DMS53 treated with DMSO at 0.1 percent for 48 hours (cell line): ENCODE results near the gene ZNF284.

ENCODE experiments used
- DNase-seq: peaks from one replicate; lab custom pipeline; 2025; ENCODE audit not compliant: unreplicated experiment; lab: John Stamatoyannopoulos, UW

Gene ZNF284

DNA sequence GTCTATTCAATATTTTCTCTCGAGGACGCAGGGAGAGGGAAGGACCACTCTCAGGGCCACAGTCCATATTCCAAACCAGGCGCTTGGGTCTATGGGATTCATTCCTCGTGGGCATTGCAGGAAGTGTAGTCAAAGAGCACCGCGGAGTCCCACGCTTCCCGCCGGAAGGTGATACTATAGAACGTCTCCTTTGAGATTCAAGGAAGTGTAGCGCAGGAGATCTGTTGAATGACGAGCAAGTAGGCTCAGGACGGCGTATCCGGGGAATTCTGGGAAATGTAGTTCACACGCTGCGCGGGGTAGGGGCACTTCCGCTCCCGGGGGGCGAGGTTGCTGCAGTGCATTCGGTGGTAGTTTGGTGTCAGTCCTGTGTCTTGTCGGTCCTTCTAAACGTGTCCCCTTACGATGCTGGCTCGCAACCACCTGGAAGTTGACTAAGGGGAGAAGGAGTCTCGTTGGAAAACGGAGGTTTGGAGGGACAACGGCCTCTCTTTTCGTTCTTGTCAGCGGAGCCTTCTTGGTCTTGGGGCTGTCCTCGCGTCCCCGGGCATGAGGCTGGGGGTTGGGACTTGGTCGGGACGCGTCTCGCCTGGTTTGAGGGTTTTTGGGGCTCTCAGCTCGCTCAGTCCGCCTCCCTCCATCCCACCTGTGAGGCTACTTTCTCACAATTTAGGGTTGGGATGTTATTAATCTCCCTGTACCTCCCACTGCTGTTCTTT, at the start of gene ZNF284:
ZNF284 (plus strand) TSS at position 336 of the 719 bp plus-strand sequence. CDS start 4,231 bp downstream, outside the sequence.
- DNase-seq = peak; percentile 84

DNA sequence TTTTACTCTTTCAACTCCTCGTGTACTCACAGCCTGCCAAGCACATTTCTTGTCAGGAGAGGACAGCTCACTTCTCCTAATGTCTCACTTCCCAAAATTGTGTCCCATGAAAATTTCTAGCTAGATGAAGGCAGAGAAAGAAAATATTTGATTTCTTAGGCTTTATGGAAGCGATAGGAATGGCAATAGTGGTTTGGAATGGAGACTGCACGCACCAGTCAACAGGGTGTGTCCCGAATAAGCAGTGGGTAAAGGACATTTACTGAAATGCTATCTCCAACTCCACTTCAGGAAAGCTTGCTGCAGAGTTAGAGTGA, 47.1 kb upstream of the ZNF284 start:
- DNase-seq = no peak

DNA sequence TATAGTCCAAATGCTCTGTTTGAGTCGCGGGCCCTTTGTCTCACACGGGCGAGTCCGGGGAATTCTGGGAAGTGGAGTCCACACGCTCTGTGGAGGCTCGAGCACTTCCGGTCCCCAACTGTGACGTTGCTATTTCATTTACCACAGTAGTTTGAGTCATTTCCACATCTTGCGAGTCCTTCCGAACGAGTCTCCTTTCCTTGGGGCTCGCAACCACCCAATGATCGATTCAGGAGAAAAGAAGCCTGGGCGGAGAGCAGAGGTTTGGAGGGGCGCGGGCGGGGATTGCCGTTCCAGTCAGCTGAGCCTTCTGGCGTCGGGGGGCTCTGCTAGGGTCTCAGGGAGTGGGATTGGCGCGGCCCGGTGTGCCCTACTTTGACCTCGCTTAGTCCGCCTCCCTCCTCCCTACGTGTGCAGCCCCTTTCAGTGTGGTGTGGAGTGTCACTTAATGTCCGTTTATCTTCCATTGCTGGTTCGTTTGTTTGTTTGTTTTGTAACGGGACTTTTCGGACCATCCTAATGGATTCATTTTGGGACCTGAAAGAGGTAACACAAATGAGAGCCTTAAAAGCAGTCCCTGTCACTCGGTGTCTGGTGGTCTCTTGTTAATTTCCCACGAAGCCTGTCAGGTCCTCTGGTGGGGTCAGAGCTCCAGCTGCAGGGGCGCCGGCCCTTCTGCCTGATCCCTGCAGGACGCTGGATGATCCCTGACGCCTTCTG, 46.6 kb upstream of the ZNF284 start, which contains the start of gene ZNF222:
ZNF222 (plus strand) TSS at position 163 of the 720 bp plus-strand sequence; CDS start at position 221, 58 bp downstream.
- DNase-seq = peak; percentile 68

DNA sequence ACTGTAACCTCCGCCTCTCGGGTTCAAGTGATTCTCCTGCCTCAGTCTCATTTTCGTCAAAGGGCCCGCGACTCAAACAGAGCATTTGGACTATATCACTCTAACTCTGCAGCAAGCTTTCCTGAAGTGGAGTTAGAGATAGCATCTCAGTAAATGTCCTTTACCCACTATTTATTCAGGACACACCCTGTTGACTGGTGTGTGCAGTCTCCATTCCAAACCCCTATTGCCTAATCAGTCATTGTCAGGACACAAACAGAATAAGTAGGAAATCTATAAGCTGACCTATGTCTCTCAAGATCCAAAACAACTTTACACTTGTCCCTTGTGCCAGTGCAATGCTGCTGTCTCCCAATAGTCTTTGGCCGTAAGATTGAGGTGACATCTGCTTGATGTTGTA, 45.3 kb upstream of the ZNF284 start:
- DNase-seq = no peak

DNA sequence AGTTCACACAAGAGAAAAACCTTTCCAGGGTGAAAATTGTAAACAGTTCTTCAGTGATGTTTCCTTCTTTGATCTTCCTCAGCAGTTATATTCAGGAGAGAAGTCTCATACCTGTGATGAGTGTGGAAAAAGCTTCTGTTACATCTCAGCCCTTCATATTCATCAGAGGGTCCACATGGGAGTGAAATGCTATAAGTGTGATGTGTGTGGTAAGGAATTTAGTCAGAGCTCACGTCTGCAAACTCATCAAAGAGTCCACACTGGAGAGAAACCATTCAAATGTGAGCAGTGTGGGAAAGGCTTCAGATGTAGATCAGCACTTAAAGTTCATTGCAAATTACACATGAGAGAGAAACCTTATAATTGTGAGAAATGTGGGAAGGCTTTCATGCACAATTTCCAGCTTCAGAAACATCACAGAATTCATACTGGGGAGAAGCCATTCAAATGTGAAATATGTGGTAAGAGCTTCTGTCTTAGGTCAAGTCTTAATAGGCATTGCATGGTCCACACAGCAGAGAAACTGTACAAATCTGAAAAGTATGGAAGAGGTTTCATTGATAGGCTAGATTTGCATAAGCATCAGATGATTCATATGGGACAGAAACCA, 39.9 kb upstream of the ZNF284 start:
- no peak for DNase-seq

DNA sequence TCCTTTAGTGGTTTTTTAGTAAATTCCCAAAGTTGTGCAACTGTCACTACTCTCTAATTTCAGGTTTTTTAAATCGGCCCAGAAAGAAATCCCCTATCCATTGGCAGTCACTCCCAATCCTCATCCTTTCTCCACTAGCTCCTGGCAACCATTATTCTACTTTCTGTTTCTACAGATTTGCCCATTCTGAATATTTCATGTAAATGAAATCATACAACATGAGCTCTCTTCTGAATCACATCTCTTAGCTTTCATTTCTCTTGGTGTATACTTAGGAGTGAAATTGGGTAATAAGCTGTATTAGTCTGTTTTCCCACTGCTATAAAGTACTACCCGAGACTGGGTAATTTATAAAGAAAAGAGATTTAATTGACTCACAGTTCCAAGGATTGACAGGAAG, 29.8 kb upstream of the ZNF284 start:
- DNase-seq = no peak

DNA sequence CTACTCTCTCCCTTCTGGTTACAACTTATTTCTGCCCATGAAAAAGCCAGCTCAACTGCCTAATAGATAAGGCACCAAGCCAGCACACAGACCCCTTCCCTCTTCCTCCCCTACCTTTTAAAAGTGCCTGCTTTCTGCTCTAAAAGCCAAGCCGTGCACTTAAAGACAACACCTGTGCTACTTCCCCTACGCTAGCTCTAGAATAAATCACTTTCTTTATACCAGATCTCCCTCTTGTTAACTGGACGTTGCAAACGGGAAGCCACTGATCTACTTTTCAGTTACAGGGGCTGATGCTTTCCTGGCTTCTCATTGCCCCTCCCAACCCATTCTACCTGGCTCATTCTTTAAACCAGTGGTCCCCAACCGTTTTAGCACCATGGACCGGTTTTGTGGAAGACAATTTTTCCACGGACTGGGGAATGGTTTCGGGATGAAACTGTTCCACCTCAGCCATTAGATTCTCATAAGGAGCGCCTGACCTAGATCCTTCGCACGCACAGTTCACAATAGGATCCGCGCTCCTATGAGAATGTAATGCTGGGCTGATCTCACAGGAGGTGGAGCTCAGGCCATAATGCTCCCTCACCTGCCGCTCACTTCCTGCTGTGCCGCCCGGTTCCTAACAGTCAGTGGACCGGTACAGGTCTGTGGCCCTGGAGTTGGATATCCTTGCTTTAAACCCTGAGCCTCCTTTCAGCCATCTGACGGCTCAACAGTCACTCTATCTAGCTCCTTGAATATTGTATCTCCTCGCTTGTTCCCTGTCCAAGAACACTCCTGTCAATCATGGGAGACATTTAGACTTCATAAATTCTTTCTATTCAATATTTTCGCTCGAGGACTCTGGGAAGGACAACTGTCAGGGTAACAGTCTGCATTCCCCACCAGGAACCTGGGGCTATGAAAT, 21.0 kb upstream of the ZNF284 start:
- DNase-seq = peak; percentile 92

DNA sequence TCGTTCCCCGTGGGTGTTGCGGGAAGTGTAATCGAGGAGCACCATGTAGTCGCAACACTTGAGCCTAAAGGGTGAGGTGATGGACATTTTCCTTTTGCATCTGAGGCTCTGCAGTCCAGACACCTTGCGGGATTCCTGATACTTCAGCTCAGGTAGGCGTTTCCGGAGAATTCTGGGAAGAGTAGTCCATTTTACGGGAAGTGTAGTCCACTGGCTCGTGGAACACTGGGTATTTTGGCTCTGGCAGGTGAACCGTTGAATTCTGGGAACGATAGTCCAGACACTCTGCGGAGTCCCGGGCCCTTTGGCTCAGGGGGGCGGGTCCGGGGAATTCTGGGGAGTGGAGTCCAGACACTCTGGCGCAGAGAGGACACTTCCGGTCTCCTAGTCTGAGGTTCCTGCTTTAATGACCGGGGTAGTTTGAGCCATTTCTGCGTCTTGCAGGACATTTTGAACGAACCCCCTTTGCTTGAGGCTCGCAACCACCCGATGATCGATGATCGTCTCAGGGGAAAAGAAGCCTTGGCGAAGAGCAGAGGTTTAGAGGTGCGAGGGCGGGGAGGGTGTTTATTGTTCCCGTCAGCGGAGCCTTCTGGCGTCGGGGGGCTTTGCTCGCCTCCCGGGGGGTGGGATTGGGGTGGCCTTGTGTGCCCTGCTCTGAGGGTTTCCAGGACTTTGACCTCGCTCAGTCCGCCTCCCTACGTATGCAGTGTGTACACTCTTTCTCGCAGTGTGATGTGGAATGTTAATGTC, 20.1 kb upstream of the ZNF284 start, which contains the start of gene ZNF223:
ZNF223 (plus strand) TSS at position 387 of the 753 bp plus-strand sequence. CDS start 3,141 bp downstream, outside the sequence.
- DNase-seq = peak; percentile 99

DNA sequence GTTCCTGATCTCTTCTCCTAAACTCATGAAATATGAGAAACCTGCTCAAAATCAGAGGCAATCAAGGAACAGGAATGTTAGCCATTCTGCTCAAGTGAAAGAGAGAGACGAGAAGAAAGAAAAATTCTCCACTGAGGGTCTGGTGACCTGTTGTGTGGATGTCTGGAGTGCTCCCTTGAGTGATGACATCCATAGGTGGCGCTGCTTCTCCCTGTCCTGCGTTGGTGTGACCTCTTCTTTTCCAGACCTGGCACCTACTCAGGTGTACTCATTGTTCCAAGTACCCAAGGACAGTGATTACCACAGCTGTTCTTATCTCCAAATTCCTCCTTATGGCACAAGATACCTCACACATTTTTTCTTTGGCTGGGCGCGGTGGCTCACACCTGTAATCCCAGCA, 16.1 kb upstream of the ZNF284 start:
- DNase-seq = no peak

DNA sequence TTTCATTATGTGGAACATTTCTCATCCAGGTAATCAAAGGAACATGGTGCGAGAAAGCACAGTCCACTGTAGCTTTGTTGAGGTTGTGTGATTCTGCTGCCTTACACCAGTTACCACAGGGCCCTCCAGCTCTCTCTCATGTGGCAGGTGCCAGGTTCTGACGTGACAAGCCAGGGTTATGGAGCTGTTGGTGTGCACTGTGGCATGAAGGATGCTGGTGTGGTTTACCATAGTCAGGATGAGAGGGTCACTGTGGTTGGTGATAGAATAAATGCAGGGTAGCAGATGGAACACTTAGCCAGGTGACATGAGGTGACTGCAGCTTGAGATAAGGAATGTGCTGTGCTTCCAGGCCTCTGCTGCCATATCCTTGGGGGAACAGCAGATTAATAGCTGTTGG, 12.7 kb upstream of the ZNF284 start:
- no peak for DNase-seq

DNA sequence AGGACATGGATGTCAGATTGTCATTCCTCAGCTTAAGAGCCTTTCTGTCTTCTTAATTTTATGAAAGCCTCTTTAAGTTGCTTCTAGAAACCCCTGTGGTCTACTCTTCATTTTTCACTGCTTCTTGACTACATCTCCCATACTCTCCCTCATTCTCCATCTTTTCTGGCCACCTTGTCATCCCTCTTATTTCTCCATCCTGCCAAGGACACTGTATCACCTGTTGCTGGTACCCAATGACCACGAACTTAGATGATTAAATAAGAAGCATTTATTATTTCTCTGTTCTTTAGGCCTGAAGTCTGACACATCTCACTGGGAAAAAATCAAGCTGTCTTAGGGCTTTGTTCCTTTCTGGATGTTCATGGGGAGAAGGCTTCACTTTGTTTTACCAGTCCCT, 10.9 kb upstream of the ZNF284 start:
- no peak for DNase-seq

DNA sequence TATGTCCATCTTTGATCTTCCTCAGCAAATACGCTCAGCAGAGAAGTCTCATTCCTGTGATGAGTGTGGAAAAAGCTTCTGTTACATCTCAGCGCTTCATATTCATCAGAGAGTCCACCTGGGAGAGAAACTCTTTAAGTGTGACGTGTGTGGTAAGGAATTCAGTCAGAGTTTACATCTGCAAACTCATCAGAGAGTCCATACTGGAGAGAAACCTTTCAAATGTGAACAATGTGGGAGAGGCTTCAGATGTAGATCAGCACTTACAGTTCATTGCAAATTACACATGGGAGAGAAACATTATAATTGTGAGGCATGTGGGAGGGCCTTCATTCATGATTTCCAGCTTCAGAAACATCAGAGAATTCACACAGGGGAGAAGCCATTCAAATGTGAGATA, 5.7 kb upstream of the ZNF284 start:
- no peak for DNase-seq

DNA sequence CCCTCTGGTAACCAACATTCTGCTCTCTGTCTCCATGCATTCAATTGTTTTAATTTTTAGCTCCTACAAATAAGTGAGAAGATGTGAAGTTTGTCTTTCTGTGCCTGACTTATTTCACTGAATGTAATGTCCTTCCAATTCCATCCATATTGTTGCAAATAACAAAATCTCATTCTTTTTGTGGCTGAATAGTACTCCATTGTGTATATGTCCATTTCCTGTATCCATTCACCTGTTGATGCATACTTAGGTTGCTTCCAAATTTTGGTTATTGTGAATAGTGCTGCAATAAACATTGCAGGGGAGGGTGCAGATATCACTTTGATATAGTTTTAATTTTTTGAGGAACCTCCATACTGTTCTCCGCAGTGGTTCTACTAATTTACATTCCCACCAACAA, 2.5 kb upstream of the ZNF284 start:
- no peak for DNase-seq

DNA sequence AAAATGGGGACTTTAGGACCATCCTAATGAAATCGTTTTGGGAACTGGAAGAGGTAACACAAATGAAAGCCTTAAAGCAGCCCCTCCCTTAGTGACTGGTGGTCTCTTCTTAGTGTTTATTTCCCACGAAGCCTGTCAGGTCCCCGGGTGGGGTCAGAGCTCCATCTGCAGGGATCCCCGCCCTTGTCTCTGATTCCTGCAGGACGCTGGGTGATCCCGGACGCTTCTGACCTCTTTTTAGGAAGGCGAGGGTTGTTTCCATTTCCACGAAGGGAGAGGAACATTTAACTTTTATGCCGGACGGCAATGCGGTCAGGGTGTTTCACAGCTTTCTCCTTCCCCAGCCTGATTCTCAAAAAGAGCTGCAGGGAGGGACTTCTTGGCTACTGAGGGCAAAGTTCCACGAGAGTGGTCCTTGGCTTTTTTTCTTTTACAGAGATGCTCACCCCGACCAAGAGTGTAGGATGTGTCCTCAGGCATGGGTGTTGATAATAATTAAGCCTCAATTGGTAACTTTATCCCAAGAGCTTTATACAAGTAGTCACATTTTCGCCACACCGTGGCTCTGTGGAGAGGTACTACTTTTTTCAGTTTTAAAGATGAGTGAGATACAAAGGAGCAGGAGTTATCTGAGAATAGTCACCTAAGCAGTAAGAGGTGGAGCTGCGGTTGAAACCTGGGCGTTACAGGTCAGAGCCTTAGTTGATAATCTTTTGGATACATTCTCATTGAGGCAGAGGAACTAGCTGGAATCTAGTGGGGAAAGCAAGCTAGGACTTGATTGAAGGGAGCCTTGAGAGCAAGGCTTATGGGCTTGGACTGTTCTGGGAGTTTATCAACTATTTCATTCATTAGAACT, 813 bp downstream of the ZNF284 start:
- no peak for DNase-seq

DNA sequence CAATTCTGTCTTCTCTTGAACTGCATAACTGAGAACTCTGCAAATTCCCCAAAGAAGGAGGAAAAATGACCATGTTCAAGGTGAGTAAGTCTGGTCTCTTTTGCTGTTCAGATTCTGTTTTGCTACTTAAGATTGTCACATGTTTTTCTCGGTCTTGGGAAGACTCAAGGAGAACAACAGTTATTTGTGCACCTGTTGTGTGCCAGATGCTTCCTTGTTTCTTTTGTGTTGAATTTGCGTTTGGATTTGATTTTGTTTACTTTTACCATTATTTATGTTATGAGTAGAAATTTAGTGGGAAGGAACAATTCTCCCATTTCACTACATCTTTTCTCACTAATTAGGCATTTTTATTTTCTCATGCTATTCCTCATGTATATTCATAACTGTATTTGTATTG, 4.4 kb downstream of the ZNF284 start:
- no peak for DNase-seq

DNA sequence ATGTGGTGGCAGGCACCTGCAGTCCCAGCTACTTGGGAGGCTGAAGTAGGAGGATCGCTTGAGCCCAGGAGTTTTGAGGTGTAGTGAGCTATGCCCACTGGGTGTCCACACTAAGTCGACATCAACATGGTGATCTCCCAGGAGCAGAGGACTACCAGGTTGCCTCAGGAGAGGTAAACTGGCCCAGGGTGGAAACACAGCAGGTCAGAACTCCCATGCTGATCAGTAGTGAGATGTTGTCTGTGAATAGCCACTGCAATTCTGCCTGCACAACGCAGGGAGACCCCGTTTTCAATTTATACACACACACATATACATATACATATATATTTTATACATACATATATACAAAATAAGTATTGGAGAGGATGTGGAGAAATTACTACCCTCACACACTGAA, 20.1 kb downstream of the ZNF284 start:
- DNase-seq = no peak

DNA sequence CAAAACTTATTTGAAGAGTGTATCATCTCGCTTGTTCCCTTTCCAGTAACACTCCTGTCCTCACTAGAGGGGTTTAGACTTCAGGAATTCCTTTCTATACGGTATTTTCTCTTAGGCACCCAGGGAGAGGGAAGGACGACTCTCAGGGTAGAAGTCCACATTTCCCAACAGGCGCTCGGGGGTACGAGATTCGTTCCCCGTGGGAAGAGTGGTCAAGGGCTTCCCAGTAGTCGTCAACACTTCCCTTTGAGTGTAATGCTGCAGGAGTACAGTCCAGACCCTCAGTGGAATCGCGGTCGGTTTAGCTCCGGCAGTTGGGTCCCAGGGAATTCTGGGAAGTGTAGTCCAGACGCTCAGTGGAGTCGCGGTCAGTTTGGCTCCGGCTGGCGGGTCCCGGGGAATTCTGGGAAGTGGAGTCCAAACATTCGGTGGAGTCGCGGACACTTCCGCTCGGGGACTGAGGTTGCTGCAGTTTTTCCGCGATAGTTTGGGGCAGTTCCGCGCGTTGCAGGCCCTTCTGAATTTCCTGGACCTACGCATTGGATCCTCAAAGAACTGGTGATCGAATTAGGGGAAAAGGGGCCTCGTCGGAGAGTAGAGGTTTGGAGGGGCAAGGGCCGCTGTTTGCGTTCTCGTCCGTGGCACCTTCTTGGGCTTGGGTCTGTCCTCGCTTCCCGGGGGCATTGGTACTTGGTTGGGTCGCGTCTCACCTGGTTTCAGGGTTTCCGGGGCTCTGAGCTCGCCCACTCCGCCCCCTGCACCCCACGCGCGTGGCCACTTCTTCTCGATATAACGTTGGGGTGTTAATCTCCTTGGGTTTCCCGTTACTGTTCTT, 22.2 kb downstream of the ZNF284 start, which contains the start of gene ZNF224:
ZNF224 (plus strand) TSS at position 431 of the 835 bp plus-strand sequence. CDS start 3,513 bp downstream, outside the sequence.
- DNase-seq = peak; percentile 83

DNA sequence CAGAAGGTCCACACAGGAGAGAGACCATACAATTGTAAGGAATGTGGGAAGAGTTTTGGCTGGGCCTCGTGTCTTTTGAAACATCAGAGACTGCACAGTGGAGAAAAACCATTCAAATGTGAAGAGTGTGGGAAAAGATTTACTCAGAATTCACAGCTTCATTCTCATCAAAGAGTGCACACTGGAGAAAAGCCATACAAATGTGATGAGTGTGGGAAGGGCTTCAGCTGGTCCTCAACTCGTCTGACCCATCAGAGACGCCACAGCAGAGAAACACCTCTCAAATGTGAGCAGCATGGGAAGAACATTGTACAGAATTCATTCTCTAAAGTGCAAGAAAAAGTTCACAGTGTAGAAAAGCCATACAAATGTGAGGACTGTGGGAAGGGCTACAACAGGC, 35.8 kb downstream of the ZNF284 start:
- no peak for DNase-seq
